GM12801 (cell line): ENCODE data around the gene PRKCA.

Source experiments
- TF ChIP-seq, protein P1 (sequence below): IDR thresholded peaks from one replicate; pipeline ENCODE4 v1.5.1; 2011; ENCODE audit warnings: control low read depth; ENCODE audit not compliant: insufficient read length; ENCODE audit errors: extremely low read depth

PRKCA gene

DNA sequence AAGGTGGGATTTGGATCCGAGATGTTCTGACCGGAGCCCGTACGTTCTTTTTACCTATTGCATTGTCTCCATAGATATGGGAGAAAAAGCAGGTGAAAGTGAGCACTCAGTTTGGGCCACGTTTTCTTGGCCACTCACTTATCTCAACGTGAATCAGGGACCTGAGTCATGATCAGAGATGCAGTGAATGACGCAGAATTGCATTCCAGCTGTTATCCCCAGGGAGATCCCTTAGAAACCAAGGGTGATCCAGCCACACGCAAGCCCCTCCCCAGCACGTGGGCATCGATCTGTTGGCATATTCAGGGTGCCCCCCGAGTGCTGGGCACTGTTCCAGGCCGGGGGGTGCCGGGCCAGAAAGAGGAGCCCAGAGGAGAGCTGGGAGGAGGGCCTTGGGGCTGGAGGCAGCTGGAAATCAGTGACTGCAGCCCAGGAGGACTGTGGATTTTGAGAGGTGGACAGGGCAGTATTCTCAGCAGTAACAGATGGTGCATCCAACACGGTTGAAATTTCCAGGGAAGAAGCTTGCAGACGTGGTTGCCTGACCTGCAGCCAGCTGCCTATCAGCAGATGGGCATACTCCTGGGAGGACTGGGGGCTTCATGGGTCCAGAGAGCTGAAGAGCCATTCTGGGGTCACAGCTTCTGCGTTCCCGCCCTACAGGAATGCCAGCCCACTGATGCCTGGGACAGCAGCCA lies 445.3 kb downstream of the PRKCA start:
- TF ChIP-seq, protein P1, sequence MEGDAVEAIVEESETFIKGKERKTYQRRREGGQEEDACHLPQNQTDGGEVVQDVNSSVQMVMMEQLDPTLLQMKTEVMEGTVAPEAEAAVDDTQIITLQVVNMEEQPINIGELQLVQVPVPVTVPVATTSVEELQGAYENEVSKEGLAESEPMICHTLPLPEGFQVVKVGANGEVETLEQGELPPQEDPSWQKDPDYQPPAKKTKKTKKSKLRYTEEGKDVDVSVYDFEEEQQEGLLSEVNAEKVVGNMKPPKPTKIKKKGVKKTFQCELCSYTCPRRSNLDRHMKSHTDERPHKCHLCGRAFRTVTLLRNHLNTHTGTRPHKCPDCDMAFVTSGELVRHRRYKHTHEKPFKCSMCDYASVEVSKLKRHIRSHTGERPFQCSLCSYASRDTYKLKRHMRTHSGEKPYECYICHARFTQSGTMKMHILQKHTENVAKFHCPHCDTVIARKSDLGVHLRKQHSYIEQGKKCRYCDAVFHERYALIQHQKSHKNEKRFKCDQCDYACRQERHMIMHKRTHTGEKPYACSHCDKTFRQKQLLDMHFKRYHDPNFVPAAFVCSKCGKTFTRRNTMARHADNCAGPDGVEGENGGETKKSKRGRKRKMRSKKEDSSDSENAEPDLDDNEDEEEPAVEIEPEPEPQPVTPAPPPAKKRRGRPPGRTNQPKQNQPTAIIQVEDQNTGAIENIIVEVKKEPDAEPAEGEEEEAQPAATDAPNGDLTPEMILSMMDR = no peak

- TF ChIP-seq, protein P1 = no peak
Measured at GRCh38 chr17:66748578-66748977, 446.2 kb downstream of the PRKCA start.

GRCh38 chr17:66749217-66749832 lies 446.9 kb downstream of the PRKCA start:
- TF ChIP-seq, protein P1 = no peak

- TF ChIP-seq, protein P1 = no peak
Measured at GRCh38 chr17:66750116-66750515, 447.7 kb downstream of the PRKCA start.

- TF ChIP-seq, protein P1 = no peak
Measured at GRCh38 chr17:66750781-66751543, 448.5 kb downstream of the PRKCA start.

- TF ChIP-seq, protein P1 = no peak
Measured at GRCh38 chr17:66751771-66752170, 449.4 kb downstream of the PRKCA start.

GRCh38 chr17:66752411-66752810 lies 450.0 kb downstream of the PRKCA start:
- TF ChIP-seq, protein P1 = no peak
